Keratinocyte (primary cell): ENCODE measurements around the gene GRIA3. TPM values are rescaled to one million over a fixed set of nuclear protein-coding genes. Genes with fewer than 3 reads are reported as not detected.

ENCODE experiments used
- DNase-seq: peaks from one replicate; pipeline ENCODE4 v3.0.0-alpha.2; 2011; ENCODE audit warnings: low read depth, missing footprints, low spot score
- FAIRE-seq: peaks from 2 replicates; lab custom pipeline; 2011; peaks lifted over from hg19 to GRCh38; lab: Jason Lieb, UNC
- H2AFZ ChIP-seq: 2 replicates; pipeline ENCODE4 v1.6.0; 2012; ENCODE audit warnings: low read length, control low read depth, inconsistent platforms; ENCODE audit not compliant: control insufficient read depth
- H3K27ac ChIP-seq: 2 replicates; pipeline ENCODE4 v1.5.1; 2011; ENCODE audit warnings: low read length; ENCODE audit not compliant: control insufficient read depth, insufficient read depth
- H3K27me3 ChIP-seq: 3 replicates; pipeline ENCODE4 v1.6.0; 2011; ENCODE audit warnings: low read length; ENCODE audit not compliant: control insufficient read depth, insufficient read depth; ENCODE audit errors: extremely low read depth
- H3K36me3 ChIP-seq, 2 experiments: 2 replicates in 1 of 2; 3 replicates in 1 of 2; pipeline ENCODE4 v1.5.1; 2011; ENCODE audit warnings: low read length in 2 of 2, mild to moderate bottlenecking in 1 of 2; ENCODE audit not compliant: control insufficient read depth in 2 of 2, insufficient read depth in 2 of 2; ENCODE audit errors: extremely low read depth in 1 of 2
- H3K4me1 ChIP-seq: 3 replicates; pipeline ENCODE4 v1.5.1; 2011; ENCODE audit warnings: low read length; ENCODE audit not compliant: control insufficient read depth, insufficient read depth; ENCODE audit errors: extremely low read depth
- H3K4me2 ChIP-seq: 3 replicates; pipeline ENCODE4 v1.6.0; 2011; ENCODE audit warnings: low read depth, low read length; ENCODE audit not compliant: control insufficient read depth, insufficient read depth; ENCODE audit errors: extremely low read depth
- H3K4me3 ChIP-seq, 3 experiments: fragments of 200-600 bp in 1 of 3; sonication (generic) in 1 of 3; 2 replicates in 2 of 3; 3 replicates in 1 of 3; pipeline ENCODE4 v1.5.1; 2011 to 2016; ENCODE audit warnings: low read length in 3 of 3, mild to moderate bottlenecking in 3 of 3, control low read depth in 2 of 3, inconsistent platforms in 1 of 3, low read depth in 1 of 3, mixed read lengths in 1 of 3, mixed run types in 1 of 3, moderate library complexity in 1 of 3; ENCODE audit not compliant: control insufficient read depth in 2 of 3, insufficient read depth in 2 of 3; ENCODE audit errors: extremely low read depth in 1 of 3
- H3K79me2 ChIP-seq: 2 replicates; pipeline ENCODE4 v1.6.0; 2012; ENCODE audit warnings: low read length; ENCODE audit not compliant: control insufficient read depth, insufficient read depth
- H3K9ac ChIP-seq: 3 replicates; pipeline ENCODE4 v1.6.0; 2011; ENCODE audit warnings: low read length; ENCODE audit not compliant: control insufficient read depth, insufficient read depth; ENCODE audit errors: extremely low read depth
- H3K9me1 ChIP-seq: 3 replicates; pipeline ENCODE4 v1.6.0; 2011; ENCODE audit warnings: low read length; ENCODE audit not compliant: control insufficient read depth, insufficient read depth; ENCODE audit errors: extremely low read depth
- H3K9me3 ChIP-seq: 2 replicates; pipeline ENCODE4 v1.5.1; 2012; ENCODE audit warnings: low read depth, low read length; ENCODE audit not compliant: control insufficient read depth
- H4K20me1 ChIP-seq: 3 replicates; pipeline ENCODE4 v1.6.0; 2011; ENCODE audit warnings: low read length; ENCODE audit not compliant: control insufficient read depth, insufficient read depth; ENCODE audit errors: extremely low read depth
- EZH2 ChIP-seq: IDR thresholded peaks from one replicate; pipeline ENCODE4 v1.6.1; 2012; ENCODE audit warnings: inconsistent platforms, mild to moderate bottlenecking, low read length, moderate library complexity
- dilution Hi-C: fragments of 300-500 bp; cut with MboI; formaldehyde crosslinking; loops from one replicate; pipeline ENCODE4 v1.7.0; 2020; ENCODE audit warnings: low sequenced_read_pairs; ENCODE audit not compliant: extremely low pct_ligation_motif_present
- polyA plus RNA-seq, 5 experiments: library from polyadenylated mRNA; depleted of rRNA in 3 of 5; stranded (reverse) in 3 of 5; stranded (forward) in 1 of 5; unstranded in 1 of 5; fragments of >200 nt; gene quantifications; 1 replicate in 1 of 5; 2 replicates in 3 of 5; 3 replicates in 1 of 5; pipeline versions ENCODE4 v1.2.1 to v1.2.3, GENCODE V29; 2011 to 2012; ENCODE audit warnings: missing spikeins in 2 of 5, low read depth in 1 of 5, low replicate concordance in 1 of 5
- TF ChIP-seq, protein P1 (sequence below), 3 experiments: IDR thresholded peaks in 1 of 3; conservative IDR thresholded peaks in 1 of 3; optimal IDR thresholded peaks in 1 of 3; 2 replicates in 2 of 3; 3 replicates in 1 of 3; pipeline versions ENCODE3 to v1.5.1; 2011; ENCODE audit warnings: low read length in 3 of 3, mild to moderate bottlenecking in 3 of 3, moderate library complexity in 2 of 3, control low read depth in 1 of 3, inconsistent platforms in 1 of 3; ENCODE audit not compliant: insufficient read depth in 2 of 3; ENCODE audit errors: extremely low read depth in 1 of 3

Gene GRIA3
- polyA plus RNA-seq, 1 donor (not counting 4 experiments of a cell fraction or from before 2014, with no cell fraction given): not detected

DNA sequence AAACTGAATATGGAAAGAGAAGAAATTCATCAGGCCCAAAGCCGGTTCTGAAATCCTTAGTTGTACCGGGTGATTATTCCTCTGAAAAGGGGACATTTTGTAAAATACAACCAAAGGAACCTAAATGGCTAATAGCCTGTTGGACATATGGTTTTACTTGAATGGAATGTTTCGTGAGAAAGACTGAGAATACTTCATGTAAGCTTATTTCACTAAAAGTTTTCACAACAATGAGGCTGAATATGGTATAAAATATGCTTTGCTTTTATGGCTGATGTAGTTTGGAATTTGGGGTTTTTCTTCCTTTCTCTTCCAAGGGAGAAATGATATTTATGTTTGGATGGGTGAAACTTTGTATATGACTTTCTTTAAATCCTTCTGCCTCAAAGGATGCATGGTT, 2.7 kb downstream of the GRIA3 start:
- H3K27me3 ChIP-seq: peaks cover 29% of the 10 kb centered on the region
- no peaks in the 10 kb centered on the region for H3K4me1 ChIP-seq
- no peak overlapping the region for H2AFZ ChIP-seq
- no peak overlapping the region for H3K4me2 ChIP-seq
- no peaks in the 10 kb centered on the region for H3K79me2 ChIP-seq
- no peaks in the 10 kb centered on the region for H3K9me3 ChIP-seq
- TF ChIP-seq, protein P1, sequence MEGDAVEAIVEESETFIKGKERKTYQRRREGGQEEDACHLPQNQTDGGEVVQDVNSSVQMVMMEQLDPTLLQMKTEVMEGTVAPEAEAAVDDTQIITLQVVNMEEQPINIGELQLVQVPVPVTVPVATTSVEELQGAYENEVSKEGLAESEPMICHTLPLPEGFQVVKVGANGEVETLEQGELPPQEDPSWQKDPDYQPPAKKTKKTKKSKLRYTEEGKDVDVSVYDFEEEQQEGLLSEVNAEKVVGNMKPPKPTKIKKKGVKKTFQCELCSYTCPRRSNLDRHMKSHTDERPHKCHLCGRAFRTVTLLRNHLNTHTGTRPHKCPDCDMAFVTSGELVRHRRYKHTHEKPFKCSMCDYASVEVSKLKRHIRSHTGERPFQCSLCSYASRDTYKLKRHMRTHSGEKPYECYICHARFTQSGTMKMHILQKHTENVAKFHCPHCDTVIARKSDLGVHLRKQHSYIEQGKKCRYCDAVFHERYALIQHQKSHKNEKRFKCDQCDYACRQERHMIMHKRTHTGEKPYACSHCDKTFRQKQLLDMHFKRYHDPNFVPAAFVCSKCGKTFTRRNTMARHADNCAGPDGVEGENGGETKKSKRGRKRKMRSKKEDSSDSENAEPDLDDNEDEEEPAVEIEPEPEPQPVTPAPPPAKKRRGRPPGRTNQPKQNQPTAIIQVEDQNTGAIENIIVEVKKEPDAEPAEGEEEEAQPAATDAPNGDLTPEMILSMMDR (optimal IDR thresholded peaks at IDR 0.05 in 1 of 3, IDR thresholded peaks at IDR 0.05 in 1 of 3, conservative IDR thresholded peaks at IDR 0.05 in 1 of 3; ENCODE audit: extremely low read depth in 1 of 3, insufficient read depth in 2 of 3, low read length in 3 of 3): no peak
- TF ChIP-seq EZH2: no peak
- DNase-seq (no peak), FAIRE-seq (no peak)
- H3K9me1 ChIP-seq: no peaks in the 10 kb centered on the region
- no peak overlapping the region for H3K9ac ChIP-seq
- no peak overlapping the region for H3K4me3 ChIP-seq
- no peaks in the 10 kb centered on the region for H4K20me1 ChIP-seq
- no peaks in the 10 kb centered on the region for H3K36me3 ChIP-seq
- dilution Hi-C loops: no loop called here
- H3K27ac ChIP-seq: no peak overlapping the region

DNA sequence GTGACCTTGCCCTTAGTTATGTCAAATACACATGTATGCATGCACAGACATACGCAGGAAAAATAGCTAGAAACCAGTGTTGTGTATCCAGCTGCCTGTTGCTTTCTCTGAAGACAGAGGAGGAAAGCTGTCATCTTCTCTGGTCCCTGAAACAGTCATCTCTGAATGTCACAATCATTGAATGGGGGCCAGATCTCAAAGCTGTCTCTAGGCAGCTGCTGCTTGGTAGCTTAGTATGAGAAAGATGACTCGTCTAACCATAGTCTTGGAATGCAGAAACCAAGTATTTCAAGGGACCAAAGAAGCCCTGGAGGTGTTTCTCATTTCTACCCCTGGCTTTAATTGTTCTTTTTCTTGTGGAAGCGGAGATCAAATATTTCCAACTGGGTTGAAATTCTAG, 4.0 kb downstream of the GRIA3 start:
- Histone ChIP-seq H3K9me3 (no peaks in the 10 kb centered on the region), H3K4me3 (no peak overlapping the region), H3K79me2 (no peaks in the 10 kb centered on the region), H3K9me1 (no peaks in the 10 kb centered on the region), H3K9ac (no peak overlapping the region), H3K4me2 (no peak overlapping the region), H3K4me1 (no peaks in the 10 kb centered on the region), H2AFZ (no peak overlapping the region), H3K27me3 (peaks cover 28% of the 10 kb centered on the region), H4K20me1 (no peaks in the 10 kb centered on the region), H3K27ac (no peak overlapping the region), H3K36me3 (no peaks in the 10 kb centered on the region)
- dilution Hi-C loops: no loop called here
- no peak for TF ChIP-seq EZH2
- TF ChIP-seq, protein P1 (optimal IDR thresholded peaks at IDR 0.05 in 1 of 3, IDR thresholded peaks at IDR 0.05 in 1 of 3, conservative IDR thresholded peaks at IDR 0.05 in 1 of 3; ENCODE audit: extremely low read depth in 1 of 3, insufficient read depth in 2 of 3, low read length in 3 of 3): no peak
- FAIRE-seq: no peak
- no peak for DNase-seq
